ENCODE measurements around the gene SLC7A6.

The SLC7A6 gene

DNA sequence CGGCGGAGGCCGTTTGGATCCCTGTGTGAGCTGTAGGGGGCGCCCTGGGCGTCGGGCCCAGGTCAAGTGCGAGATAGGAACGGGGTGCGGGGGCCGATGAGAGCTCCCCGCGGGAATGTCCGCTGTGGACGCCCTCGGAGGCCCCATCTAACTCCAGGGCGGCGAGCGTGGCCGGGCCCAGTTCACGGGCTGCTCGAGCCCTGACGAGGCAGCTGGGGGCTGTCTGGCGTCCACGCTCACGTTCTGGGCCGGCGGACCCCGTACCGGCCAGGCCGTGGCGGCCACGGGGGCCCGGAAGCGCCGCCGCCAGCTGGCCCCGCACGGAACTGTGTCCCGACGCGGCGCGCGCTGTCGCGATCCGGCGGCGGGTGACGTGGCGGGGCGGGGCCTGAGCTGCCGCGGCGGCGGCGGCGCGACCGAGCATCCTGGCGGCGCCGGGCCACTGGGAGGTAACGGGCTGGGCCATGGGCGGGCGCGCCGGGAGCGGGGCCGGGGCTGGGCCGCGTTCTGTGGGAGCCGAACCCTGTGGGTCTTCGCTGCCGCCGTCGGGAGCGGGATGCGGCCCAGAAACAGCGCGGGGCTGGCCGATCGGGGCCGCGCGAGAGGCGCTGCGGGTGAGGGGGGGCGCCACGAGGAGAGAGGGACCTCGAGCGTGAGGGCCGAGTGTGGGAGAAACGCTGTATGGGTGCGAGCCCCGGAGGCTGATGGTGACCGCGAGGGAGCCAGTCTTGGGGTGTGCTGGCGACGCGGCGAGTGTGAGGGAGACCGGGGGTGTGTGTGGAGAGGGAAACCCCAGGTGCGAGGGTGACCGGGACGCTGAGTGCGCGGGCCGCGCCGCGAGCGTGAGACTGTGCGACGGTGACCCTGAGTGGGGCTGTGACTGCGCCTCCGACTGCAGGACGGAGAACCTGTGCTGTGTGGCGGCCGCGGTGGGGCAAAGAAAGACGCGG is at the start of gene SLC7A6:
Gene SLC7A6, plus strand, starts transcription at position 399 of the 950 bp plus-strand sequence. CDS start 10,201 bp downstream, outside the sequence.
- no peak for DNase-seq (ENCODE audit: low read depth)

DNA sequence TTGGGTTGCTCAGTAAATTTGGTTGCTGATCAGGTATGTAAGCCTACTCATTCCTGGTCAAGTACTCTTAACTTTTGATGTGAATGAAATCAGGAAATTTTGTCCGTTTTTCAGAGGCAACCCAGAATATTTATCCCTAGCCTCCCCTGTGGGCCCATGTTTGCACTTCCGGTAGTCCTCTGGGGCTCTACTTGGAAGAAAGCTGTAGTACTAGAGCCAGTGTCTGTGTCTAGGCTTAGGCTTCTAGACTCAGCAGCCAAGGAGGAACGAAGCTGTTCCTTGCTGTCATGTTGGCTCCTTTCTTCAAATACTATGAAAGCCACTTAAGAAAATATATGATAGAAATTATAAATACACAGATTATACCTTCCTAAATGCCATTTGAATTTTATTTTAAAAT is 49.6 kb upstream of the SLC7A6 start:
- no peak for DNase-seq (ENCODE audit: low read depth)

DNA sequence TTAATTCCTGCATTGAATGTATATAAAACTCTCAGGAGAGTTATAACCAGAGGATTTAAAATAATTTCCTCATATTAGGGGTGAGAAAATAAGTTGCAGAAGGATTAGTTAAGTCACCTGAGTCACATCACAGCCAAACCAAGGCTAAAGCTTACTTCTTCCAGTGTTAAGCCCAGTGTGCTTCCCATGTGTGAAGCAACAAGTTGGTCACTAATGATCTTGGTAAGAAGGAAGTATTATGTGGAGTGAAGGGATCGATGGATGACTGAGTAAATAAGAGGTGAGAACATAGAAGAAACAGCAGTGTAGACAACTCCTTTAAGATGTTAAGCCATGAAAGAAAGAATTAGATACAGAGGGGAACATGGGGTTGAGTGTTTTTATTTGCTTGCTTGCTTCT is 49.0 kb upstream of the SLC7A6 start:
- DNase-seq (ENCODE audit: low read depth) = no peak

DNA sequence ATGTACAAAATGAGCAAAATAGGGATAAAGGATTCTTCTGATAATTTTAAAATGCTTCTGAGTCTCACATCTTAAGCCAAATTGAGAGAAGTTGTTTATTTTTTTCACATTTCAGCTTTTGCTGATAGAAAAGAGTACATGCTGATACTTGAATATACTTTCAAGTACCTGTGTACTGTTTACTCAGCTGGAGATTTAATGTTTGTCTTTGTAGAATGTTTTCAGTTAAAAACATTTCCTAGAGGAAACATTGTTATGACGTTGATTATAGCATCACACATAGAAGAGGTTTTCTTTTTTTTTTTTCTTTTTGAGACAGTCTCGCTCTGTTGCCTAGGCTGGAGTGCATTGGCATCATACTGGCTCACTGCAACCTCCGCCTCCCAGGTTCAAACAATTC is 48.1 kb upstream of the SLC7A6 start:
- no peak for DNase-seq (ENCODE audit: low read depth)

DNA sequence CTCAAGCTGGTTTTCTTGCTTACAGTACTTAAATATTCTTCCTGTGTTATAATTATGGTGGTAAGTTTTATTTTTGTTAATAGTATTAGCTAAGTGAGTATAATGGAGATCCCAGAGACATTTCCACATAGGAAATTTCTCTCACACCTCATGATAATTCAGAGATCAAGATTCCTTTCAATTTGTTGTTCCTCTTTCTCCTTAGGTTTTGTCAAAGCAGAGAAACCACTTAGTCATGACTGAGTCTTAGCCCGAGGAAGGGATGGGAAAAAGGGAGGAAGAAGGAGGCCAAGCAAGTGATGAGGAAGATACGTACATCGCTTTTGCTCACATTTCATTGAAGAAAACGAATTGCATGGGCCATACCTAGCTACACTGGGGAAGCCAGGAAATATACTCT is 46.8 kb upstream of the SLC7A6 start:
- DNase-seq (ENCODE audit: low read depth) = no peak

- DNase-seq (ENCODE audit: low read depth) = no peak
Observed at GRCh38 chr16:68219725-68220351, 44.5 kb upstream of the SLC7A6 start.

GRCh38 chr16:68223072-68223471 is 41.3 kb upstream of the SLC7A6 start:
- DNase-seq (ENCODE audit: low read depth) = no peak

DNA sequence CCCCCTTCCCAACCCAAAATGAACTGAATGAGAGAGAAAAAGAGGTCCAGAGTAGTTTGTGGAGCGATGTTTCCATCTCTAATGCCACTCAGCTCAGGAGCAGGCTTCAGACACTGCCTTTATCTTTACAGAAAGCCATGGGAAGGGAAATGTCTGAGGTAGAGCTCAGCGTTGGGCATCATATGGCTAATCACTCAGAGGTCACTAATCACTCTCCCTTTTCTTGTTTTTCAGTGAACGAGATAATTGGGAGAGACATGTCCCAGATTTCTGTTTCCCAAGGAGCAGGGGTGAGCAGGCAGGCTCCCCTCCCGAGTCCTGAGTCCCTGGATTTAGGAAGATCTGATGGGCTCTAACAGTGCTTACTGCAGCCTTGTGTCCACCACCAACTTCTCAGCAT is 38.2 kb upstream of the SLC7A6 start:
- no peak for DNase-seq (ENCODE audit: low read depth)

GRCh38 chr16:68227183-68227793 is 37.0 kb upstream of the SLC7A6 start:
- no peak for DNase-seq (ENCODE audit: low read depth)

DNA sequence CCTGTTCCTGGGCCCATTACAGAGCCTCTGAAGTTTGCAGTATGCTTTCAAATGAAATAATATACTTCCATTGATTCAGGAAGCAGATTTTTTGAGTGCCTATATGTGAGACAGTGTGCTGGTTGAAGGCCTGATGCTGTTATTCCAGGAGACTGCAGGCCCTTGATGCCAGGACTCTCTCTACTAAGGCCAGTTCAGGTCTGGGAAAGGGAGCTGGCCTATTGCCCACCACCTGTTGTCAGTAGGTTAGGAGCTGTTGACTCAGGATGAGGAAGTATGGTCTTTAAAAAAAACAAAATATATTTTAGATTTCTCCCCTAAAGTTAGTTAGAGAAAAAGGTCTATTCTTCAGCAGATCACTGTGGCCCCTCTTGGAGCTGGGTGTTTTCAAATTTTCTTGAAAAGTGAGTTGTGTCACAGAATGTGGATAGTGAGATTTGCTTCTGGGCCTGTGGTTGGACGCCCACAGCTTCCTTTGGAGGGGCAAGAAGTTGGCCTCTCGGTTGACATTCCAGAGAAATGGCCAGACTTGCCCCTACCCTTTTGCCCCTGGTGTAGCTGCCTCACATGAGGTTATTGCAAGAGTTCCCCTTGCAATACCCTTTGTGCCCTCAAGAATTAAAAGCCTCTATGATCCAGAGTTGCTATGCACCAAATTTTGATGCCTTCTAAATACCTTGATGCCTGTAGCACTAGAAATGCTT is 36.3 kb upstream of the SLC7A6 start:
- no peak for DNase-seq (ENCODE audit: low read depth)

DNA sequence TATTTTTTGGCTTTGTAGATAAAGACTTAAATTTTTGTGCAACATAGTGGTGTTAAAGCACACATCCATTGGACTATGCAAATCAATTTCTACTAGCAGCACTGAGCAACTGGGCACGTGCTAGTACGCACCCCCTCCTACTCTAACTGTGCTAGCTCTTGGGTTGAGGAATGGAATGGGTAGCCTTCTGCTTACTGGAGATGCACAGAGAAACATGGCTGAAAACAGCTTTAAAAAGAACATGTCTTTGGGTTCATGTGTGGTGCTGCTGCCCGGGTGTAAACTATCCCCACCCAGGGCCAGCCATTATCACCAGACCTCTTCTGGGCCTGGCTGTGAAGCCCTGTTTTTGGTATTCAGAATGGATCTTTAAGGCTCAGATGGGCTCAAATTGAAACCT is 35.7 kb upstream of the SLC7A6 start:
- DNase-seq (ENCODE audit: low read depth) = no peak

DNA sequence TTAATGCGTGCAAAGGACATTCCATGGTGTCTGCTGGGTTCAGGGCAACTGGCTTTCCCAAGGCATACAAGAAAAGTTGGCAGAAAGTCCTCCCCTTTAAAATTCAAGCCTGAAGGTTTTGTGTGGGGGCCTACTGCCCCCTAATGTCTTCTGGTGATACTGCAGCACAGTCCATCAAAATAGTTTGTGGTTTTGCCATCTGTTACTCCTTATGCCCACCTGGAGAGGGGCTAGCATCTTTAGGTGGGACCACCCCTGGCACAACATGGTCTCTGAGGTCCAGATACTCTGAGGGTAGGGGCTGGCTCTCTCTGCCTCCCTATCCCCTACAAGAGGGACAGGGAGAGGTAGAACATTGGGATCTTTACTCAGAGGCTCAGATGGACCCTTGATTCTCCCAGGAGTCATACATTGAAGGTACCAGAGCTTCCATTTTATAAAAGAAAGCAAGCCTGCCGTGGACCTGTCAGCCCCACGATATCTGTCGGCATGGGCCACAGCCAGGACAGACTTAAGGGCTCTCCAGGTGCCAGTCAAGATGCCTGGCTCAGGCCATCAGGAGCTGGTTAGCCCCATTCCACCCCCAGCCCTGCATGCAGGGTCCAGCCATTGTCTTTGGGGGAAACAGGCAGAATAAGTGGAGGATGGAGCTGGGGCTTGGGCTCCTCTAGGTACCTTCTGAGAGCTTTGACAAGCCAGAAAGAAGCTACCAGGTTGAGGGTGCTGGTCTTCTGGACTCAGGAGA is 34.7 kb upstream of the SLC7A6 start:
- peak; percentile 47 for DNase-seq (ENCODE audit: low read depth)

GRCh38 chr16:68230176-68230571 is 34.2 kb upstream of the SLC7A6 start:
- no peak for DNase-seq (ENCODE audit: low read depth)

DNA sequence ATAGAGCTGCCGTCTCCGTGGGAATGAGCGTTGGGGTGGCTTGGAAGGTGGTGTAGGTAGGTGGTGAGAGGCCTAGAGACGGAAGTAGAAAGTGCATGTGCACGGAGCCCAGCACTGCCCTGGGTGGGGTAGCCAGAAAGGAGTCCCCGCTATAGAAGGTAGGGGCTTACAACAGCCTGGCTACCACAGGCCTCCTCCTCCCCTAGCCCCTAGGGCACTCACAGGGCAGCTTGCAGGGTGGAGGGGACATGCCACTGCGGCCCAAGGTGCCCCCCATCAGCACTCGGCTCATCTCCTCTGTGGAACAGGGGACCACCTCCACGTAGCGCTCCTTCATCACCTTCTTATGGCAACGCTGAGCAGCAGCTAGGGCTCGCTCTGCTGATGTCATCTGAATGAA is 33.4 kb upstream of the SLC7A6 start:
- DNase-seq (ENCODE audit: low read depth) = no peak

- no peak for DNase-seq (ENCODE audit: low read depth)
Observed at GRCh38 chr16:68231384-68232136, 32.8 kb upstream of the SLC7A6 start.

- no peak for DNase-seq (ENCODE audit: low read depth)
Observed at GRCh38 chr16:68232335-68232734, 32.0 kb upstream of the SLC7A6 start.

- no peak for DNase-seq (ENCODE audit: low read depth)
Observed at GRCh38 chr16:68233085-68233834, 31.1 kb upstream of the SLC7A6 start.

DNA sequence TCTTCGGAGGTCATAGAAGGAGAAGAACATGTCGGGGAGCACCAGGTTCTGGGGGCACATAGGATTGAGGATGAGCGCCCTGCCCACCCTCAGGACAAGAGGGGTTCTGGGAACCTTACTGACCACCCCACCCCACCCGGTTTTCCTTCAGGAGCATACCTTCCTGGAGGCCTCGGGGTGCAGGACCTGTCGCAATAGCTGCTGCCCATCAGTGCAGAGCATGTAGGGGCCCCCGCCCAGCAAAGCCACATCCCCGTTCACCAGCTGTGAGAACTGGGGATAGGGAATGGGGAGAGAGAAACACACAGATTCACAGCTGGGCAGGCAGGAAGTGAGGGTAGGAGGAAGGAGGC is 30.5 kb upstream of the SLC7A6 start:
- DNase-seq (ENCODE audit: low read depth) = no peak

GRCh38 chr16:68234188-68235107 is 29.9 kb upstream of the SLC7A6 start:
- no peak for DNase-seq (ENCODE audit: low read depth)

Data from GM04504 (cell line).